HG03175 (cell line): Measurements from ENCODE around the gene LAIR2.

Experiments
- ATAC-seq: cut with Tn5 transposase; IDR thresholded peaks from one replicate; pipeline ENCODE4 v1.9.1; 2021; ENCODE audit warnings: mild to moderate bottlenecking, moderate library complexity; ENCODE audit not compliant: unreplicated experiment

The LAIR2 gene

DNA sequence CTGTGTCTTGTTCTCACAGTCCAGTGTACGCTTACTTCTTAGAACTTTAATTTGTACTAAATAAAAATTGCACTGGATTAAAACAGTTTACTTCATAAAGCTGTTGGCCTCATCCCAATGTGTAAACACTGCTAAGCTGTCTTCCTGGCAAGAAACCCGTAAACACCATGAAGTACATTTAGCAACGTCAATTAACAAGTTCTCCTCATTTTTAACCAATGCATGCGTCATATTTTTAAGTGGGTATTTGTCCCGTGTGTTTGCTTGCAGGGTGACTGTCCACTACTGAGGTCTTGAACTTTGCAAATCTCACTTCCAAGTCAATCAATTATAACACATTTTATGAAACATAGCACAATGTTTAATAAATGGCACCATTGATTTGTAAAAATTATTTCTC lies 28.2 kb downstream of the LAIR2 start:
- ATAC-seq = no peak

DNA sequence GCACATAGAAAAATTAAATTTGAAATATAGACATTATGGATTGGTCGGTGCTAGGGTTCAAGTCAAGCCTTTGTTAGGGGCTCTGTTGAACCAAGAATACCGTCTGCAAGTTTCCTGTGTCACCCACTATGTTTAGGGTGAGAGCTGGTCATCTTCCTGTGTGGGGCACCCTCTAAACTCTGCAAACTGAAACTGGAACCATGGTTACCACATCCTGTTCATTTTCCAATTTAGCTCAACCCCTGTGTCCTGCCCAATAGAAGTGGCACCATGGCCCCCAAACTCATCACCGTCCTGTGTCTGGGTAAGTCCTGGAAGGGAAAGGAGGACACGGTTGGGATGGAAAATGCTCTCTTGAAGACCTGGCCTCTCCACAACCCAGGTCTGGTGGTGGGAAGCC lies 29.9 kb downstream of the LAIR2 start:
- ATAC-seq = peak; percentile 85

DNA sequence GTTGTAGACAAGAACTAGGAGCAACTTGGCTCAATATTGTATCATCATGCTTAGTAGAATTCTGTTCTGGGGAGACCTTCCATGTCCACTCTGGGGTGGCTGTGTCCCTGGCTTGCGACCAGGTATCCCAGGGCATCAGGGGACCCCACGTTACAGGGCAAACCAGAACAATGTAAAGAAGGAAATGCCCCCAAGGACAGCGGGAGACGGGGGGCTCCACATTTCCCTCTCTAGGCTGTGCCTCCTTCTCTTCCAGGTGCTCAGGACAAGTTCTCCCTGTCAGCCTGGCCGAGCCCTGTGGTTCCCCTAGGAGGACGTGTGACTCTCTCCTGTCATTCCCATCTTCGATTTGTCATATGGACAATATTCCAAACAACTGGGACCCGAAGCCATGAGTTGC lies 30.8 kb downstream of the LAIR2 start:
- no peak for ATAC-seq

DNA sequence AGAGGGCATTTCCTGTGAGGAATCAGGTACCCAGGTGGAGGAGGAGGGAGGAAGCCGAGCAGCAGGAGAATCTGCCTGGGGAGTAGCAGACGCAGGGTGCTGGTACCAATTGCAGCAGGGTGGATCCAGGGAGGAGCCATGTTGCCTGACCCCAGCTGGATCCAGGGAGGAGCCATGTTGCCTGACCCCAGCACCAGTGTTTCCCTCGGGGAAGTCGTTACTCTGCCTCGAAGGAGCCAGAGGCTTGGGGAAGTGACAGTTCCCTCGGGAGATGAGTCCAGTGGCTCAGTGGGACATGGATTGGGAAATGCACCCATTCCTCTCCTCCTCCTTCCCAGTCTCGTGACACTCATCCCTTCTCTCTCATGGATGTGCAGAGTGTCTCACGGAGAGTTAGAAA lies 31.5 kb downstream of the LAIR2 start:
- no peak for ATAC-seq

DNA sequence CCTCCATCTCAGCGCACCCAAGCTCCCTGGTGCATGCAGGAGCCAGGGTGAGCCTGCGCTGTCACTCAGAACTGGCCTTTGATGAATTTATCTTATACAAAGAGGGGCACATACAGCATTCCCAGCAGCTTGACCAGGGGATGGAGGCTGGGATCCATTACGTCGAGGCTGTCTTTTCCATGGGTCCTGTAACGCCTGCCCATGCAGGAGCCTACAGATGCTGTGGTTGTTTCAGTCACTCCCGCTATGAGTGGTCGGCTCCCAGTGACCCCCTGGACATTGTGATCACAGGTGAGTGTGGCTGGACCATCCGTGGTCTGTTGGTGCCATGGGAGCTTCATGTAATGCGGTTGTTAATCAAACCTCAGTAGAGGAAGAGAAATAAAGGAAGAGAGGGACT lies 33.0 kb downstream of the LAIR2 start:
- no peak for ATAC-seq

DNA sequence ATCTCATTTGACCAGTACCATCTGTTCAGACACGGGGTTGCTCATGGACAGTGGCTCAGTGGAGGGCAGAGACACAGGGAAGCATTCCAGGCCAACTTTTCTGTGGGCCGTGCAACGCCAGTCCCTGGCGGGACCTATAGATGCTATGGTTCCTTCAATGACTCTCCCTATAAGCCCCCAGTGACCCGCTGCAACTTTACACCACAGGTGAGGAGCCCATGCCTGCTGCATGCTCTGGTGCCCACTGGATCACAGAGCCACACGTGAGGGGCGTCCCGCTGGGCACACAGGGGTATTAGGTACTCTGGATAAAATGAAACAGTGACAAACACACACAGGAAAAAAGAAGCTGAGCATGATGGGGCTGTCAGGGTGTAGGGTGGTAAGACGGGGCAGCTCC lies 34.3 kb downstream of the LAIR2 start:
- ATAC-seq = no peak

DNA sequence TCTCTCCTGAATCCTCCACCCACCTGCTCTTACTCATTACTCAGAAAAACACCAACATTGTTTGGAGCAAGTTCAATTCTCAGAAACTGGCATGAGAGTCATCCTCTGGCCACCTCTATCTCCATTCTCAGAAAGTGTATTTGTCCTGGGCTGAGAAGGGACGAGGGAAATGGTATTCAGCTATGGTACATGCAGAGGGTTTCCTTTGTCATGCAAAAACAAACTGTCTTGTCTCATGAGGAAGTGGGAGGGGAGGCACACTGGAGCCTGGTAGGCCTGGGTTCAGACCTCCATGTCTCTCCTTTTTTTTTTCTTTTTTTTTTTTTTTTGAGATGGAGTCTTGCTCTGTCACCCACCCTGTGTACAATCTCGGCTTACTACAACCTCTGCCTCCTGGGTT lies 39.1 kb downstream of the LAIR2 start:
- ATAC-seq = no peak

DNA sequence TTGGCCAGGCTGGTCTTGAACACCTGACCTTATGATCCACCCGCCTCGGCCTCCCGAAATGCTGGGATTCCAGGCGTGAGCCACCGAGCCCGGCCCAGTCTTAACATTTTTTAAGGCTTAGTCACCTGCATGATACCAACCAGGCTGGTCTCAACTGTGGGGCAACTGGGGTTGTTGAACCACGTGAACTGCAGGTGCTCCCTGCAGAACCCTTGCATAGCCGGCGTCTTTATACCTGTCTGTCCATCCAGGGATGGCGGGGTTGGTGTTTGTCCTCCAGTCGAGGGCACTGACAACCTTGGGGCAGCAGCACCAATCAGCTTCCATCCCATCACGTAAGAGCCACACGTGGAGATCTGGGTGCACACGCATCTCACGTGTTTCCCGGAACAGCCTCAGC lies 46.2 kb downstream of the LAIR2 start:
- no peak for ATAC-seq

DNA sequence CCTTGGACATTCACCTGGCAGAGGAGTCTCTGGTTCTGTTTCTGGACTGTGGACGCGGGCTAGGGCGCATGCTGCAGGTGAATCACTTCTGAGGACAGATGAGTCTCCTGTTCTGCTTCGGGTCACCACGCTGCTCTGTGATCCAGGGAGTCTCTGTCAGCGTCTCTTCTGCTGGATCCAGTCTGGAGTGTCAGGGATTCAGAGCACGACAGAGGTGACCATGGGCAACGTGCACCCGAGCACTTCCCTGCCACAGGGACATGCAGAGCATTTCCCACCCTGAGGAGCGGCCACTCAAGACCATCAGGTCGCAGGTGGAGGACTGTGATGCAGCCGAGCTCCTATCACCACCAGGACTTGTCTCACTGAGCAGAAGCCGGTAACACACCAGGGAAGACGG lies 46.6 kb downstream of the LAIR2 start:
- ATAC-seq = no peak

DNA sequence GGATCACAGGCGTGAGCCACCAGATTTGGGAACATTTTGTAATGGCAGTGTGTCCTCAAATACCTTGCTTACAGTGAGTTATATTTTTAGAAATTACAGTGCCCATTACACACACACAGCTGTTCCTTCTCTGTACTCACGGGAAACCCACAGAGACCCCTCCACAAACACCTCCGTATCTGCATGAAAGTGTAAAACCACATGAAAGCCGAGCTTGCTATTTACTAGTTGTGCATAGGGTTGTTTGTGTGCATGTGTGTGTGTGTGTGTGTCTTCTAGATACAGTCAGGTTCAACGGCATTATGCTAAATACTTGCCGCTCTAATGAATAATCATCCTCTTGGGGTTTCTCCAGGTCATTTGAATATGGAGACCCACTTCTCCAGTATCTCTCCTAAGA lies 48.7 kb downstream of the LAIR2 start:
- peak; percentile 65 for ATAC-seq

DNA sequence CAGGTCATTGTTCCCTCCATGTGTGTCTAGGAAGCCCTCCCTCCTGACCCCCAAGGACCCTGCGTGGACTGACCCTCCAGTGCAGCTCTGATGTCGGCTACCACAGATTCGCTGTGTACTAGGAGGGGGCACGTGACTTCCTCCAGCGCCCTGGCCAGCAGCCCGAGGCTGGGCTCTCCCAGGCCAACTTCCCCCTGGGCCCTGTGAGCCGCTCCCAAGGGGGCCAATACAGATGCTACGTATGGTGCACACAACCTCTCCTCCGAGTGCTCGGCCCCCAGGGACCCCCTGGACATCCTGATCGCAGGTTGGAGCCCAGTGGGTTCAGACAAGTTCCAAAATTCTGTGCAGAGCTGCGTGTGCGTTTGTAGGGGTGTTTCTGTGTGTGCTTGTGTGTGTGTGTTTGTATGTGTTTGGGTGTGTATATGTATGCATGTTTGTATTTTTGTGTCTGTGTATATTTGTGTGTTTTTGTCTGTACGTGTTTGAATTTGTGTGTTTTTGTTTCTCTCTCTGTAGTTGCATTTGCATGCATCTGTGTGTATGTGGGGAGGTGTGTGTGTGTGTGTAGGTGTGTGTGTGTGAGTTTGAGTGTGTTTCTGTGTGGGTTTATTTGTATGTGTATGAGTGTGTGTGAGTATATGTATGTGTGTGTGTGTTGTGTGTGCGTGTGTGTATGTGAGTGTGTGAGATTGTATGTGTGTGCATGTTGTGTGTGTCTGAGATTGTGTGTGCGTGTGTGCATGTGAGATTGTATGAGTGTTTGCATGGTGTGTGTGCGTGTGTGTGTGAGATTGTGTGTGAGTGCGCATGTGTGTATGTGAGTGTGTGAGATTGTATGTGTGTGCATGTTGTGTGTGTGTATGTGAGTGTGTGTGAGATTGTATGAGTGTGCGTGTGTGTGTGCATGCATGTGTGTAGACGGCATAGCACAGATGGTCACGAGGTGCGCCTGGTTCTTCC lies 49.6 kb downstream of the LAIR2 start:
- peak; percentile 63 for ATAC-seq

DNA sequence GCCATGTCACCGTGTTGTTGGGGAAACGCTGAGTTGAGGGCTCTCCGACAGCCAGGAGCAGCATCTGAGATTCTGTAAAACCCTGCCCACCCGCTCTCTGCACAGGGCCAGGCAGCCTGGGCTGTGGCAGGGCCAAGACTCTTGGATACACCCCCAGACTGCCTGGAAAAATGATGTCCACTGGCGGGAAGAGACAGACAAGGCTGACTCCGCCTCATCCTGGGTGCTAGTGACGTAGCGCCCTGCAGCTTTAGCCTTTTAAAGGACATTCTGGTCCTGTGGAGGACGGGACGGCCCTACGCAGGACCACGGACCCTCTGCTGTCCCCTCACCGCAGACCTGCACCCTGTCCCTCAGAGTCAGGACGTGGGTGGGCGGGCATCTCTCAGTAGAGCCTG lies 50.3 kb downstream of the LAIR2 start:
- no peak for ATAC-seq

DNA sequence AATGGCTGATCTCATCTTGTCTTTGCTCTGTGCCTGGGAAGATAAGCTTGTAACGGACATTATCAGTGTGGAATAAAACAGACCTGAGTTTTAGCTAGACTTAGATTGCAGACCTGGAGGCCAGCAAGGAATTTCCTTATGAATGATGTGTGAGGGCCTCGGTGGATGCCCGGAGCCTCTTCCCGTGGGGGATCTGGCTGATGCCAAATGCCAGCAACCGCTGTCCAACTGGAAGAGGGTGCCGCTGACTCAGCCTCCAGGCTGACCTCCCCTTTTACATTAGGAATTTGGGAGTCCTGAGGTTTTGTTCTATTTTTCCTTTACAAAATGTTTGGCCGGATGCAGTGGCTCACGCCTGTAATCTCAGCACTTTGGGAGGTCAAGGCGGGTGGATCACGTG lies 51.4 kb downstream of the LAIR2 start:
- ATAC-seq = no peak

DNA sequence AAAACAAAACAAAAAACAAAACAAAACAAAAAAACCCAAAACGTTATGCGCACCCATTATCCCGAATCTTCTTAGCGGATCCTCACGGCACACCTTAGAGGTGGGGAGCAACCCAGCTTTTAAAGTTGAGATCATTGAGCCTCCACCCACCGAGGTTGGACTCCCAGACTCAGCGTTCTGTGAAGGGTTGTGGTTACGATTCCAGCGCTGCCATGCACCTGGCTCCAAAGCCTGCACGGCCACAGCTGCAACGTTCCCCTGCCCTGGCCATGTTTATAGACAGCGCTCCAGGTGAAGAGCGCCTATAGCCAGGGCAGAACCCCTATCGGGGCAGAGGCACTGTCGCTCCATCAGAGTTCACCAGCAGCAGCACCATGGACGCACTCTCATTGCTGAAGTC lies 52.3 kb downstream of the LAIR2 start:
- no peak for ATAC-seq

DNA sequence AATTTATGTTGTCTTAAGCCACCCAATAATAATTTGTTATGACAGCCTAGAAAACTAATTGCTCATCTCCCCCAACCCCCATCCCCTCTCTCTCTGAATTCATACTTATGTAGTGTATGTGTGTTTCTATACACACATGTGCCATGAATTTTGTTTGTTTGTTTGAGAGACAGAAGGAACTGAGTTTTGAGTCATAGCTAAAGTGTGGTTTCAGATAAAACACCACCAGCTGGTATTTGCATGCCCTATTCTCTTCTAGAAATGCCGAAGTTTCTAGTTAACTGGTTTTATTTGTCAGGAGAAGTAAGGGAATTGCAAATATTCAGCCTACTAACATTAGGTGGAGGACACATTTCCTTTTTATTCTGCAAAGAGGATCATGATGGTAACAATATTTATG lies 53.6 kb downstream of the LAIR2 start:
- ATAC-seq = no peak

DNA sequence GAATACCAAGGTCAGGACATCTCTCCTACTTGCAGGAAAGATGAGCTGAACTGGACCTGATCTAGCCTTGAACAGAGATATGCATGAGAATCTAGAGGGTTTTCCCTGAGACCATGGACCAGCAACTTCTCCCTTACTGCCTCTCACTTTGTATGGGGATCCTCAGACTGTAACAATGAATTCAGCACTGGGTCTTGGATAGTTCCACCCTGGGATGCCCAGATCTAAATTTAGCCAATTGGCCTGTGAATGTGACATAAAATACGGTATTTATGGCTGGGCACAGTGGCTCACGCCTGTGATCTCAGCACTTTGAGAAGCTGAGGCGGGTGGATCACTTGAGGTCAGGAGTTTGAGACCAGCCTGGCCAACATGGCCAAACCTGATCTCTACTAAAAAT lies 55.7 kb downstream of the LAIR2 start:
- ATAC-seq = no peak
